Smooth muscle cell (in vitro differentiated cells): ENCODE measurements around the gene ERG. TPM values are rescaled to one million over a fixed set of nuclear protein-coding genes. Genes with fewer than 3 reads are reported as not detected.

Experiments used
- DNase-seq: peaks from one replicate; lab custom pipeline; 2025; ENCODE audit not compliant: unreplicated experiment; lab: John Stamatoyannopoulos, UW
- H2AFZ ChIP-seq: fragments of 200-600 bp; sonication (generic); 2 replicates; pipeline ENCODE4 v1.6.0; 2016; ENCODE audit warnings: antibody characterized with exemption, low read depth, mild to moderate bottlenecking
- H3F3A ChIP-seq: fragments of 200-600 bp; sonication (generic); 2 replicates; pipeline ENCODE4 v1.6.0; 2017; ENCODE audit warnings: antibody characterized with exemption, low read depth
- H3K27ac ChIP-seq: fragments of 200-600 bp; sonication (generic); 2 replicates; pipeline ENCODE4 v1.5.1; 2016; ENCODE audit warnings: low read depth, mild to moderate bottlenecking
- H3K27me3 ChIP-seq: fragments of 200-600 bp; sonication (generic); 2 replicates; pipeline ENCODE4 v1.6.1; 2016; ENCODE audit warnings: low read depth, mild to moderate bottlenecking
- H3K36me3 ChIP-seq: fragments of 200-600 bp; sonication (generic); 2 replicates; pipeline ENCODE4 v1.5.1; 2016; ENCODE audit warnings: low read depth
- H3K4me1 ChIP-seq: fragments of 200-600 bp; sonication (generic); 2 replicates; pipeline ENCODE4 v1.5.1; 2016; ENCODE audit warnings: low read depth
- H3K4me2 ChIP-seq: fragments of 200-600 bp; sonication (generic); 2 replicates; pipeline ENCODE4 v1.6.0; 2016; ENCODE audit warnings: mild to moderate bottlenecking
- H3K4me3 ChIP-seq: fragments of 200-600 bp; sonication (generic); 2 replicates; pipeline ENCODE4 v1.5.1; 2016; ENCODE audit warnings: mild to moderate bottlenecking
- H3K79me2 ChIP-seq: fragments of 200-600 bp; sonication (generic); 2 replicates; pipeline ENCODE4 v1.6.0; 2016; ENCODE audit warnings: low read depth, mild to moderate bottlenecking
- H3K9ac ChIP-seq: fragments of 200-600 bp; sonication (generic); 2 replicates; pipeline ENCODE4 v1.6.0; 2016; ENCODE audit warnings: low read depth
- H3K9me3 ChIP-seq: fragments of 200-600 bp; sonication (generic); replicated peaks from 2 replicates; pipeline ENCODE4 v1.5.1; 2016; ENCODE audit warnings: low read depth
- H4K20me1 ChIP-seq: fragments of 200-600 bp; sonication (generic); 2 replicates; pipeline ENCODE4 v1.6.0; 2016; ENCODE audit warnings: low read depth
- WGBS: methylation state at CpG from one replicate; pipeline ENCODE4 v1.1.7; 2016; ENCODE audit warnings: low lambda C conversion rate; 5-methylcytosine and 5-hydroxymethylcytosine counted together
- polyA plus RNA-seq: library from polyadenylated mRNA; unstranded; fragments of >200 nt; fragmentation: Nextera tagmentation; extraction: Ambion mirVana; gene quantifications from 2 replicates; pipeline ENCODE4 v1.2.1, GENCODE V29; 2016
- total RNA-seq: library from RNA; depleted of rRNA; stranded (reverse); fragments of >200 nt; gene quantifications from 2 replicates; pipeline ENCODE4 v1.2.3, GENCODE V29; 2014
- TF ChIP-seq, protein P1 (sequence below): fragments of 200-600 bp; sonication (generic); IDR thresholded peaks from 2 replicates; pipeline ENCODE4 v1.5.1; 2017; ENCODE audit warnings: borderline replicate concordance, mild to moderate bottlenecking, antibody characterized with exemption; ENCODE audit not compliant: insufficient read depth, poor library complexity, severe bottlenecking

Gene ERG
- total and polyA plus RNA-seq, 2 experiments from 2014 or later: 11.0 to 14.4 TPM

DNA sequence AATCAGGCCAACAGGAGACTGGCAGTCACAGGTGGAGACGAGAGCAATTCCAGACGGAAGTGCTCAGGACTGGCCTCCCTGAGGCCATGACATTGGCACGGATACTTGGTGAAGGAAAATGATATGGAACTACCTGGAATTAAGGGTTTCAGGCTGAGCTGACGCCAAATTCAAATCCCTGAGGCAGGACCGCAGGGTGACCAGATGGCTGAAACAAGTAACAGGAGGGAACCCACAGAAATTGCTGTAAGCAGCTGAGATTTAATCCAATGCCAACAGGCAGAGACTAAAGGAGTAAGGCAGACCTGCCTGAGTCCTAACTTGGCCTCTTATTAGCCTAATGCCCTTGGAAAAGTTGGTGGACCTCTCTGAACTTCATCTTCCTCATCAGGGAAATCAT is 76.2 kb downstream of the ERG start:
- Histone ChIP-seq H3K27ac (no peak overlapping the region), H3K9ac (no peak overlapping the region), H3K4me1 (no peaks in the 10 kb centered on the region), H3K4me3 (no peak overlapping the region), H3F3A (no peaks in the 10 kb centered on the region), H3K79me2 (no peaks in the 10 kb centered on the region), H2AFZ (no peak overlapping the region), H3K36me3 (no peaks in the 10 kb centered on the region), H4K20me1 (no peaks in the 10 kb centered on the region), H3K9me3 (no peaks in the 10 kb centered on the region), H3K27me3 (no peaks in the 10 kb centered on the region), H3K4me2 (no peak overlapping the region)
- TF ChIP-seq, protein P1, sequence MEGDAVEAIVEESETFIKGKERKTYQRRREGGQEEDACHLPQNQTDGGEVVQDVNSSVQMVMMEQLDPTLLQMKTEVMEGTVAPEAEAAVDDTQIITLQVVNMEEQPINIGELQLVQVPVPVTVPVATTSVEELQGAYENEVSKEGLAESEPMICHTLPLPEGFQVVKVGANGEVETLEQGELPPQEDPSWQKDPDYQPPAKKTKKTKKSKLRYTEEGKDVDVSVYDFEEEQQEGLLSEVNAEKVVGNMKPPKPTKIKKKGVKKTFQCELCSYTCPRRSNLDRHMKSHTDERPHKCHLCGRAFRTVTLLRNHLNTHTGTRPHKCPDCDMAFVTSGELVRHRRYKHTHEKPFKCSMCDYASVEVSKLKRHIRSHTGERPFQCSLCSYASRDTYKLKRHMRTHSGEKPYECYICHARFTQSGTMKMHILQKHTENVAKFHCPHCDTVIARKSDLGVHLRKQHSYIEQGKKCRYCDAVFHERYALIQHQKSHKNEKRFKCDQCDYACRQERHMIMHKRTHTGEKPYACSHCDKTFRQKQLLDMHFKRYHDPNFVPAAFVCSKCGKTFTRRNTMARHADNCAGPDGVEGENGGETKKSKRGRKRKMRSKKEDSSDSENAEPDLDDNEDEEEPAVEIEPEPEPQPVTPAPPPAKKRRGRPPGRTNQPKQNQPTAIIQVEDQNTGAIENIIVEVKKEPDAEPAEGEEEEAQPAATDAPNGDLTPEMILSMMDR: no peak
- whole genome bisulfite sequencing: 86% methylated on average over 5 of the region's 5 CpGs
- no peak for DNase-seq

DNA sequence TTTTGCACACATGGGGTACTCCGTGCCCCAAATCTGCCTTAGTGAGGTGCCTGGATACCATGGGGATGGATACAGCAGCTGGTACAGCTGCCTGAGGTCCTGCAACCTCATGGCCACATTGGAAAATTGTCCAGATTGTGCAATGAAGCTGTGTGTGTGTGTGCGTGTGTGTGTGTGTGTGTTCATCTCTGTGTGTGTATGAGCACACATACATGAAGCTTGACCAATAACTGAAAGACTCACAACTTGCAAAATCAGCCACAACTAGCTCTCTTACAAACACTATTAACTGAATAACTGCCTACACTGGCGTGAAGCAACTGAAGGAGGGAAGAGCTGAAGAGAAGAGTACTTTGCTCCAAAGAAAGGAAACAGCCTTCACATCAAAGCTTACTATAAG is 78.1 kb downstream of the ERG start:
- no peak for DNase-seq
- no peak overlapping the region for H3K4me3 ChIP-seq
- no peak overlapping the region for H3K9ac ChIP-seq
- no peak overlapping the region for H3K4me2 ChIP-seq
- no peaks in the 10 kb centered on the region for H3K27me3 ChIP-seq
- H3K36me3 ChIP-seq: no peaks in the 10 kb centered on the region
- H3K9me3 ChIP-seq: no peaks in the 10 kb centered on the region
- WGBS: 79% methylated on average over 3 of the region's 3 CpGs
- TF ChIP-seq, protein P1: no peak
- H2AFZ ChIP-seq: no peak overlapping the region
- H3K79me2 ChIP-seq: no peaks in the 10 kb centered on the region
- no peak overlapping the region for H3K27ac ChIP-seq
- H4K20me1 ChIP-seq: no peaks in the 10 kb centered on the region
- H3K4me1 ChIP-seq: no peaks in the 10 kb centered on the region
- no peaks in the 10 kb centered on the region for H3F3A ChIP-seq

DNA sequence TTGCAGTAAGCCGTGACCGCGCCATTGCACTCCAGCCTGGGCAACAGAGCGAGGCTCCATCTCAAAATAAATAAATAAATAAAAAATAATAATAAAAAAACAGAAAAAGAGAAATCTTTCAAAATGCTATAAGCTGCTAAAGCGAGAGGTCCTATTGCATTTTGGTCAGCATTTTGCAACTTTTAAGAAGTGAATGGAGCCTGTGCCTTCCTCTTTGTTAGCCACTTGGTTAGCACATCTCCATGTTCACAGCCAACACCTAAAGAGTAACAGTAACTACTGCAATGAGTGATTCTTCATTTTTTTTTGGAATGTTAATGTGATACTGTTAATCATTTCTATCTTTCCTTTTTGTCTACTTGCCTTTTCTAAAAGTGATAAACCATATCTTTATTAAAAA is 80.6 kb downstream of the ERG start:
- no peak overlapping the region for H3K9ac ChIP-seq
- H3K79me2 ChIP-seq: no peaks in the 10 kb centered on the region
- H4K20me1 ChIP-seq: no peaks in the 10 kb centered on the region
- H3K4me1 ChIP-seq: no peaks in the 10 kb centered on the region
- no peak overlapping the region for H3K4me2 ChIP-seq
- TF ChIP-seq, protein P1: no peak
- H2AFZ ChIP-seq: no peak overlapping the region
- no peaks in the 10 kb centered on the region for H3K36me3 ChIP-seq
- H3K9me3 ChIP-seq: no peaks in the 10 kb centered on the region
- WGBS: over 99% methylated on average over 5 of the region's 5 CpGs
- H3F3A ChIP-seq: no peaks in the 10 kb centered on the region
- no peak for DNase-seq
- H3K27ac ChIP-seq: no peak overlapping the region
- H3K4me3 ChIP-seq: no peak overlapping the region
- no peaks in the 10 kb centered on the region for H3K27me3 ChIP-seq

DNA sequence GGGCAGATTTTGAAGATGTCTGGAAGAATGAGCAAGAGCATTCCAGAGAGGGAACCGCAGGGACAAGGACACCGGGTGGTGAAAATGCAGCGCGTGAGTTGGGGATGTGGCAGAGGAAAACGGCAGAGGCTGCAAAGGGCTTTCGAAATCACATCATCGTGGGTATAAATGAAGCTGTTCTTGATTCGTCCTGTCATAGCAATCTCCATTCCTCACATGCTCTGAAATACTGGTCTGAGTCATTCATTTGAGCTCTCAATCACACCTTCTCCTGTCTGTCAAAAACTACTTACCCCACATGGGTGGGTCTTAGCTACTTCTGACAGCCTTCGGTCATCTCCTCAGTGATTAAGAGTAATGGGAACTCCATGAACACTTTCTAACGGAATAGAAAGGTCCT is 81.5 kb downstream of the ERG start:
- 88% methylated on average over 10 of the region's 10 CpGs for WGBS
- no peak for DNase-seq

More for the DNA sequence above, 81.5 kb downstream of the ERG start:
- Histone ChIP-seq H3K4me3 (no peak overlapping the region), H3K27ac (no peak overlapping the region), H2AFZ (no peak overlapping the region), H3K79me2 (no peaks in the 10 kb centered on the region), H3K27me3 (no peaks in the 10 kb centered on the region), H3K4me2 (no peak overlapping the region), H3K36me3 (no peaks in the 10 kb centered on the region), H4K20me1 (no peaks in the 10 kb centered on the region), H3K9ac (no peak overlapping the region), H3K4me1 (no peaks in the 10 kb centered on the region), H3K9me3 (no peaks in the 10 kb centered on the region), H3F3A (no peaks in the 10 kb centered on the region)
- TF ChIP-seq, protein P1: no peak
